Measurements from ENCODE around the gene KRT85.

DNA sequence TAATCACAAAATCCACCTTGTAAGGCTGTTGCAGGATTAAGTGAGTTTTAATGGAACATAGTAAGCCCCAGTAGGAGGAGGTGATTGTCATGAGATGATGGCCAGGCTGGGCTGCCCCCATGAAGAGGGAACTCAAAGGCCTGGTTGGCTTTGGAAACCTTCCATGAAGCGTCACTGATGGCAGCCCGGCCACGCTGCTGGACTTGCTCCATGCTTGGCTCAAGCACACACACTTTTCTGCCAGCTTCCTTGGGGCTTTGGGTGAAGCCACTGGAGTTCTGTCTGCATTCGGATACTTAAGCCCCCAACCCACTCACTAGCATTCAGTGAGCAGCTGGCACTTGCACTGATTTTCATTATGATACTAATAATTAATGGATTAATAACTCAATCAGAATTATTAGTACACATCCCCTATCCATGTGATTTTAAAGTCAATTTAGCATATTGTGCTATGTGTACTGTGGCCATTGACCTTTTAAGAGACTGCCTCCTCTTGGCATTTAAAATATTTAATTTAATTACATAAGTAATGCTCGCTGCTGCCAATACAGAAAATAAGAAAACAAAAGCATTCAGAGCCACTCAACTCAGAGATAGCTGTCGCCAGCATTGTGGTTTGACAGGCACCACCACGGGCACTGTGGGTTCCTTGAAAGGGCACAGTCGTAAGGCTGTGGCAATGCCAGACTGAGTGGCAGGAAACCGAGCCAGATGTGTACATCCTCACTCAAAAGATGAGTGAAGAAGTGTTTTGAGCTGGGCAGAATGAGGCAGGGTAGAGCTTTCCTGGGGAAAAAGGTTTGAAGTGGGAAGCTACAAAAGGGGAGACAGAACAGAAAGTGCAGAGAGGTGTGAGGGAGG, 15.9 kb downstream of the KRT85 start:
- TF ChIP-seq, protein P1, sequence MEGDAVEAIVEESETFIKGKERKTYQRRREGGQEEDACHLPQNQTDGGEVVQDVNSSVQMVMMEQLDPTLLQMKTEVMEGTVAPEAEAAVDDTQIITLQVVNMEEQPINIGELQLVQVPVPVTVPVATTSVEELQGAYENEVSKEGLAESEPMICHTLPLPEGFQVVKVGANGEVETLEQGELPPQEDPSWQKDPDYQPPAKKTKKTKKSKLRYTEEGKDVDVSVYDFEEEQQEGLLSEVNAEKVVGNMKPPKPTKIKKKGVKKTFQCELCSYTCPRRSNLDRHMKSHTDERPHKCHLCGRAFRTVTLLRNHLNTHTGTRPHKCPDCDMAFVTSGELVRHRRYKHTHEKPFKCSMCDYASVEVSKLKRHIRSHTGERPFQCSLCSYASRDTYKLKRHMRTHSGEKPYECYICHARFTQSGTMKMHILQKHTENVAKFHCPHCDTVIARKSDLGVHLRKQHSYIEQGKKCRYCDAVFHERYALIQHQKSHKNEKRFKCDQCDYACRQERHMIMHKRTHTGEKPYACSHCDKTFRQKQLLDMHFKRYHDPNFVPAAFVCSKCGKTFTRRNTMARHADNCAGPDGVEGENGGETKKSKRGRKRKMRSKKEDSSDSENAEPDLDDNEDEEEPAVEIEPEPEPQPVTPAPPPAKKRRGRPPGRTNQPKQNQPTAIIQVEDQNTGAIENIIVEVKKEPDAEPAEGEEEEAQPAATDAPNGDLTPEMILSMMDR (IDR thresholded peaks at IDR 0.05), result no peak
- TF ChIP-seq POLR2A (IDR thresholded peaks at IDR 0.05), result no peak

All from esophagus squamous epithelium (tissue), 4 donors.